8988T (cell line): ENCODE data around the gene MYADML2.
"Not testable (repeated sequence)": the region's sequence is repeated elsewhere in the genome, so short reads cannot be mapped to it uniquely, and the experiment has no call there.

Experiments used
- DNase-seq: peaks from one replicate; pipeline ENCODE4 v3.0.0; 2011

MYADML2 gene

DNA sequence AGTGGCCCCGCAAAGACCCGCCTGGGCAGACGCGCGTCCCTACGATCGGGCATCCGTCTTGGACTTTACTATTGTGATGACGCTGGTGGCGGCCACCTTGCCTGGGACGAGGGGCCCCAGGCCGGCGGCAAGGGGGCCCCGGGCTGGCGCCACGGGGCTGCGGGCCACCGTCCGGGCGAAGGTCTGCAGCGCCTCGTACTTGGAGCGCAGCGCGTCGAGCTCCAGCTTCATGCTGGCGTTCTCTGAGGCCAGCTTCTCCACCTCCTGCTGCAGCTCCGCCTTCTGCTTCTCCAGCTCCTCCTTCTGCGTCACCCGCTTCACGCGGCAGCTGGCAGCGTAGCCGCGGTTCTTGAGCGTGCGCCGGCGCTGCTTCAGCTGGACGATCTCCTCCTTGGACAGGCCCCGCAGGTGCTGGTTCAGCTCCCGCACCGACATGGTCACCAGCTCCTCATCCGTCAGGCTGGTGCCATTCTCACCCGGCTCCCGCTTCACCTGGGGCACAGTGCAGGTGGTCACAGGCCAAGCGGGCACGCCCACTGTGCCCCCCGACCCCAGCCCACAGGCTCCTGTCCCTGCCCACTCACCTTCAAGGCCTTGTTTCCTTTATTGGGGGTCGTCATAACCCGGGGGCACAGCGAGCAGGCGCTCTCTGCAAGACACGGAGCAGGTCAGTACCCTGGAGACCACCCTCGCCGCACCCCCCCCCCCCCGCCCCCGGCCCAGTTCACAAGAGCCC, 24.3 kb downstream of the MYADML2 start:
- DNase-seq = no peak

DNA sequence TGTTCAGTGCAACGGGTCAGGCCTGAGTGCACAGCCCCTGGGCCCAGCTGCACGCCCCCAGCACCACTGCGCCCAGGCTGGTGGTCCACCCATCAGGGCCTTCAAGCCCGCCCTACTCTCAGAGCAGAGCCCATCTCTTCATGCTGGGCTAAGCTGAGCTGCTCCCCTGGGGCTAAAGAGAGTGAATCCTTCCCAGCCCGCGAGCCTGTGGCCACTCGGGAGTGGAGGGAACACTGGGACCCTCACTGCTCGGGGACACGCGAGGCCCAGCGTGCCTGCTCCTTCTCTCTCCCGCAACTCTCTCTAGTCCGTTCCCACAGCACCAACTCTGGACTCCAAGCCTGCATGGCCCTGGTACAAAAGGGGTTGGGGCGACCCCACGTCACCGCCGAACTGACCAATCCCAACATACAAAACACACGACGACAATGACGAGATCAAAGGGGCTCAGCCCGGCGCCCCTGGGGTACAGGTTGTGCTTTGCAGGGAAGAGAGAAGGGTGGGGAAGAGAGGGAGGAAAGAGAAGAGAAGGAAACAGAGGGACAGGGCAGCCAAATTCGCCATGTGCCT, 25.0 kb downstream of the MYADML2 start:
- DNase-seq = no peak

DNA sequence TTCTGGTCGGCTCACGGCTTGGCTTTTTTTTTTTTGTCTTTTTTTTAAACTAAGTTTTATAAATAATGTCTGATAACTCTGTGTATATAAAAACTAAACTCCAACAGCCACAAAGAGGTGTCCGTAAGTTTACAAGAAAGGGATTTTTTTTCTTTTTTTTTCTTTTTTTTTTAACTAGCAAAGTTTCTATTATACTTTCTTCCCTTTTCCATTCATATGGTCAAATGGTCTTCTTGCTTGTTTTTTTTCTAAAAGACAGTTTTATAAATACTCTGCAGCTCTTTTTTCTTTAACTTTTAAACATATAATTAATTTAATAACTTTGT, 25.5 kb downstream of the MYADML2 start:
- DNase-seq = no peak

DNA sequence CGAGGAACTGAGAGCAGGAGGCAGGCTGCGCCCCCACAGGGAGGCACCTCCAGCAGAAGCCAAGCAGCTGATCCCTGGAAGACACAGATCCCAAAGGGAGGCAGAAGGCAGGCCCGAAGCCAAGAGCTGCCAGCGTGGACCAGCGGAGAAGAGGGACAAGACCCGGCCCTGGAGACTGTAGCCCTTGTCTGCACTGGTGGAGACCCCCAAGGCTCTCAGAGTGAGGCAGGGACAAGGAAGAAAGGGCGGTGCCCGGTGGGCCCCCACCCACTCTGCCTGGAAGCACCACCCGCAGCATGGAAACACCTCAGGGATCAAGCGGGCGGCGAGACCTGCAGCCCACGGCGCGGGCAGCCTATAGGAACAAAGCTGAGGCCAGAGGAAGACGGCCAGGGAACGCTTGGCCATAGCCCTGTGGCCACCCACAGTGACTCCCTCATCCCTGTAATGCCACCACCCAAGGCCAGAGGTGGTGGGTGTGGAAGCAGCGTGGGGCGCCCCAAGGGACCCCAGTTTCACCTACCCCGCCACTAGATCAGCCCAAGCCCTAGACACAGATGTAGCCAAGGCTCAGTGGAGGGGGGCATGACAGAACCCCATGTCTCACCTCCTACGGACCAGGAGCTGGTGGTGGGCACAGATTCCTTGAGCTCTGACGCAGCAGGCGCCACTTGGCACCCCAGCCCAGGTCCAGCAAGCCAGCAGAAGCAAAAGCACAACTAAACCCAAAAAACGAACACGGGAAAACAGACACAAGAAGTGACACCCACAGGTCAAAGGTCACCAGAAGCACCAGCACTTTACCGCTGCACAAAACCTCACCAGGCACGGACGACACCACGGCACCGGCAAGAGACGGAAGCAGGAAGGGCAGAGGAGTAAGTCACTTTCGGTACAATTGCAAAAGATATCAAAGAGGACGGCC, 26.2 kb downstream of the MYADML2 start:
- DNase-seq = no peak

DNA sequence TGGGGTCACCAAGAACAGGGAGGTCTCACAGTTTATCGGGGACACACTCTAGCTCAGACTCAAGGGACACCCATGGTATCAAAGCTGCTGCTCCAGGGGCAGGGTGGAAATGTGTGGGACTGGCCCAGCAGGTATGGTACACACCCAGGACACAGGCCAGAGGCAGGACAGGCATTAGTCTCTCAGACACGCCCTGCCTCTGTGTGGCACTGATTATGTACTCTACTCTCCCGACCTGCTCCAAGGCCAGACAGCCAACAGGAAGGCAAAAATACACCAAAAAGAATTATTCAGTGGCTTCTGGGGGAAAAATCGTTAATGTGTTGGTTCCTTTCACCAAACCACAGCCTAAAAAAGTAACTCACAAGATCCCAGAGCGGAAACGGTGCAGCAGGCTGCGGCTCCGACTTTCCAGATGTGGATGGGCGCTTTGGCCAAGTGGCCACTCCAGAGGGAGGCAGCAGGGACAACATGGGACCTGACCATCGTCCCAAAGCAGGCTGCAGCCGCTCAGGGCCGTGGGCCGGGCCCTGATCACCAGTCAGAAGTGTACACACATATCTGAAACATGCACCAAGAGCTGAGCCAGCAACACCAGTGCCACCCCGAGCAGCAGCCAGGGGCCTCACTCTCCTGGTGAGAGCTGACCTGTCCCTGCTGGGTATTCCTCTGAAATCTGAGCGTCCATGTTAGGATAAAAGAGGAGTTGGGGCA, 28.0 kb downstream of the MYADML2 start:
- DNase-seq = no peak

DNA sequence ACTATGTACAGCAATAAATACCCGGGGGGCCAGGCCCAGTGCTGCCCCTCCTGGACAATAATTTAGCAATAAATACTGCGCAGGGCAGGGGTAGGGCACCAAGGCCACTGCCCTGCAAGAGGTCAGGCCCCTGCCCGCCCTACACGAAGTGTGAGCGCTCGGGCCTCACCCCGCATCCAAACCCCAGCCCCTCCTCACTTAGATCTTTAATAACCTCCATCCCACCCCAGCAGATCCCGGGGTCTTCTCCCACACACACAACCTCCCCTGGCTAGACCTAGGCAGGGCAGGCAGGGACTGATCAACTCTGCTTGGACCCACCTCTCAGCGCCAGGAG, 28.7 kb downstream of the MYADML2 start:
- not testable (repeated sequence) for DNase-seq

DNA sequence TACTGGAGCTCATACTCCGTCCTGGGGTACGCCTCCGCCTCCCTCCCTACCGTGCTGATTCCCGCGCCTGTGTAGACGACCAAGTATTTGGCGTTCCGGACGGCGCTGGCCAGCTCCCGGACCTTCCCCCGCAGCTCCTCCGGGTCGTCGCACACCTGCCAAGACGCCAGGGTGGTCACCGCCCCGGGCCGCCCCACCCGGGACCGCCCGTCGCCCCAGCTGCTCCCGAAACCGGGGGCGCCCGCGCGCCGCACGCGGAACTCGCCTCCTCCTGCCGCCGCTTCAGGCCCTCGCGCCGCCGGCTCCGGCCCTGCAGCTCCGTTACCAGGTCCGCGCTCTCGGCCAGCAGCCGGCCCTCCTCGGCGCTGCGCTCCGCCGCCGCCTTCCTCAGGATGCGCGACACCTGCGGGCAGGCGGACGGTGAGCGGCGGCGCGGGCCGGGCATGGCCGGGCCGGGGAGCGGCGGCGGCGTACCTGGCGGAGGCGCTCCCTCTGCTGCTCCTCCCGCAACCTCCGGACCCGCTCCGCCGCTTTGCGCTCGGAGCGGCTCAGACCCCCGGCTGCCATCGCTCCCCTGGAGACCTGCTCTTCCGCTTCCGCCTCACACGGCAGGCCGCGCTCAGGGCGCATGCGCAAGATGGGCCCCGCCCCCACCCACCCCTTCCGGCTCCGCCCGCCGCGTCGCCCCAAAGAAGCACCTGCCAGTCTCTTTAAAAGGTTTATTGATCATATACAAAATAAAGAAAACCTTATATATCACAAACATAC, 29.3 kb downstream of the MYADML2 start, which contains the start of gene SIRT7:
Gene SIRT7 (minus strand): TSS at position 612 of the 768 bp plus-strand sequence. CDS start 45 bp downstream, at position 567.
- peak; percentile 97 for DNase-seq

DNA sequence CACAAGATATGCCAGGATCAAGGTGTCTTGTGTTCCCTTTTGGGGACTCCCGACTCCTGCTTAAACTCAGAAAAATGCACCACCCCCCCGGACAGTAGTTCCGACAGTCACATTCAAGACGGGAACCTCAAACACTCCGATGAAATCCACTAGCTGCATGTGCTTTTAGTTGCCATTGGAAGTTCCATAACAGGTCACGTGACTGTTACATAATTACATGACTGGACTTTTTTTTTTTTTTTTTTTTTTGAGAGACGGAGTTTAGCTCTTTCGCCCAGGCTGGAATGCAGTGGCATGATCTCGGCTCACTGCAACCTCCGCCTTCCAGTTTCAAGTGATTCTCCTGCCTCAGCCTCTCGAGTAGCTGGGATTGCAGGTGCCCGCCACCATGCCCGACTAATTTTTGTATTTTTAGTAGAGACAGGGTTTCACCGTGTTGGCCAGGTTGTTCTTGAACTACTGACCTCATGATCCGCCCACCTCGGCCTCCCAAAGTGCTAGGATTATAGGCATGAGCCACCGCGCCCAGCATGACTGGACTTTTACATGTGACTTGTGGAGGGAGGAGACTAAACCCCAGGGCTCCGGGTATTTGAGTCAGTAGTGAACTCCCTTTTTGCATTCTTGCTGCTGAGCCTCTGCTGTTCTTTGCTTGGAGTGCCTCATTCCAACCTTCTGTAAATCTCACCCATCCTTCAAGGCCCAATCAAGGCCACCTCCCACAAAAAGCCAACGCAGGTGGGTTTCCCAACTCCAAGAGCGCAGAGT, 30.6 kb downstream of the MYADML2 start:
- DNase-seq = no peak

DNA sequence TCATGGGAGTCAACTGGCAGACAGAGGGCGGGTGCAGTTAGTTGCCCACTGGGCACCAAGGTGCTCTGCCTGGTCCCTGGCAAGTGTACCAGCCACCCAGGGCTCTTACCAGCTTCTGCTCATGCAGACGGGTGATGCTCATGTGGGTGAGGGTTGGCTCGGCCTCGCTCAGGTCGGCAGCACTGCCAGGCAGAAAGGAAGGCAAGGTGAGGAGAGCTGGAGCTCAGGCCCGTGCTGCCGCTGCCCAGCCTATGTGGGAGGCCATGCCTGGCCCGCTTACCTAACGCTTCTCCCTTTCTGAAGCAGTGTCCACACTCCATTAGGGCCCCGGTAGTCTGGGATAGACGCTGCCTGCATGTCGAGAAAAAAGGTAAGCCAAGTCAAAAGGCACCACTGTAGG, 31.7 kb downstream of the MYADML2 start:
- no peak for DNase-seq

DNA sequence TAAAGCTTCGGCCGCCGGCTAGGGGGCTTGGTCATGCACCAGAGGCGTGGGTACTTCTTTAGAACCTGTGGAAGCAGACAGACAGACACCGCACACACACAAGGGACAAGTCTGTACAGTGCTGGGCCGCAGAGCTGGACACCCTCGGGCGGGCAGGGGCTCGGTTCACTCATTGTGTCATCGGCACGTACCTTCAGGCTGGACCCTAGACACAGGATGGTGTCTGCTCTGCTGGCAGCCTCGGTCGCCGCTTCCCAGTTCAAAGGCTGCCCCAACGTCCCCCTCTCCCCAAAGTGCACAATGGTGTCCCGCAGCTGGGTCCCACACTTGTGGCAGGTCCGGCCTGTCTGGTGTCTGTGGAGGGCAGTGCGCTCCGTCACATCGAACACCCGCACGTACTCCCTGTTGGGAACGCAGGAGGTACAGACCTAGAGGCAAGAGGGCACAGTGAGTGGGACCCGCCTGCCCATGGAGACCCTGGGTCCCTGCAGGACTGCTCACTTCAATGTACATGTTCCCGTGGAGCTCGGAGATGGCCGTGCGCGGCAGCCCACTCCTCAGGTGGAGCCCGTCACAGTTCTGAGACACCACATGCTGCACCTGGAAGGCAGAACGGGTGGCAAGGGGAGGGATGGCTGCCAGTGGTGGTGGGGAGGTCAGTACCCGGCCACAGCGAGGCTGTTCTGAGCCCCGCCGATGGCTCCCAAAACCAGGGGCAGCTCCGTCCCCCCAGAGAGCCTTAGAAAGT, 32.8 kb downstream of the MYADML2 start:
- DNase-seq = no peak

DNA sequence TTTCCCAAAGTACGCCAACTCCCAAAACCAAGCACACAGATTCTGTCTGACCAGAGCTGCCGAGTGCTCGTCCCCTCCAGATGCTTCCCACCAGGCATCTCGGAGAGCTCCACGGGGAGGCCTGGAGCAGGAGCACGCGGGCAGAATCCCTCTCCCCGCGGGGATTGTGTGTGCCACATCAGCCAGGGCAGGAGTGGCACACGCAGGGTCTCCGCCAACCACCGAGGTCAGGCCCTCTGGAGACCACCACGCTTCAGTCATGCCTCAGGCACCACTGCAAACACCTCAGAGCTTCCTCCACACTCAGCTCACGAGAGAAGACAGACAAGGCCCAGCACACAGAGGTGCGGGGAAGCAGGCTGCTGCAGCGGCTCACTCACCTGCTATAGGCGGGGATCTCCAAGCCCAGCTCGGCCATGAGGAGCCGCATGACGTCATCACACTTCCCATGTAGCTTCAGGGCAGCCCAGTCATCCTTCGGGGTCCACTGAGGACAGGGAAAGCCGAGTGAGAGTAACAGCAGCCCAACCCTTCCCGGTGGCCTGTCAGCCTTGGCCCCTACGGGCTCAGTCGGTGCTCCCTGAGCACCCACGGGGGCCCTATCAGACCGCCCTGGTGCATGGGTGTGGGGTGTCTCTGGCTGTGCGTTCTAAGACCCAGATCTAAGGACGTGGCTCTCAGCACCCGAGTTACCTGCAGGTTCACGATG, 33.5 kb downstream of the MYADML2 start:
- no peak for DNase-seq

DNA sequence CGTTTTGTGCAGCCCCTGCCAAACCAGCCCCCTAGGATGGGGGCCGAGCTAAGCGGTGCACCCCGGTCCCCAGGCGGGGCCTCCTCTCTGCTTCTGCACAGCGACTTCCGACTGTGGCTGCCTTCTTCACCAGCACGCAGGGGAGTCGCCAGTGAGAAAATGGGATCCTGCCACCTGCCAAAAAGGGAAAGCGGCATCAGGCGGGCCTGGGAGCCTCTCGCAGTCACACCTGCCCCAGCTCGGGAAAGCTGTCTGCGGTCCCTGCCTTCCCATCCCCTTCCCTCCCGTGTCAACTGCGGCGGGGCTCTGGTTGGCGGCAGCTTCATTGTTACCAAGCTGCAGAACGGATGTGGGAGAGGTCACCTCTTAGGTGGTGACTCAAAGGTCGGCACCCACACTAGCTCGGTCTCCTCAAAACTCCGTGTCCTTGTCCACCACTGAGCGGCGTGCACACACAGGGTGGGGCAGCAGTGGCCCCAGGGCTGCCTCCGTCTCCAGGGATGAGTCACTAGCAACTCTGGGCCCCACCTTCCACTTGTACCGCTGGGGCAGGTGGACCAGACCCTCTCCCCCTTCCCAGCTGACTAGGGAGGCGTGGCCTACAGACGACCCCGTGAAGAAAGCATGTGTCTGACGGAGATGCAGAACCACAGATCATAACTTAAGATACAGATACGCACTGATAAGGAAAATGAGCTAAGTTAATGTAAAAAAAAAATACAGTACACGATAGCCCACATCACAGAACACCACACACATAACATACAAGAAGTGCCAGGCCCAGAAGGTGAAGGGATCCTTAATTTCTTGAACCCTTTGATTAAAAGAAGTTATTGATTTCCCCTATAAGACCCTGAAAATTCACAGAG, 34.4 kb downstream of the MYADML2 start:
- no peak for DNase-seq

DNA sequence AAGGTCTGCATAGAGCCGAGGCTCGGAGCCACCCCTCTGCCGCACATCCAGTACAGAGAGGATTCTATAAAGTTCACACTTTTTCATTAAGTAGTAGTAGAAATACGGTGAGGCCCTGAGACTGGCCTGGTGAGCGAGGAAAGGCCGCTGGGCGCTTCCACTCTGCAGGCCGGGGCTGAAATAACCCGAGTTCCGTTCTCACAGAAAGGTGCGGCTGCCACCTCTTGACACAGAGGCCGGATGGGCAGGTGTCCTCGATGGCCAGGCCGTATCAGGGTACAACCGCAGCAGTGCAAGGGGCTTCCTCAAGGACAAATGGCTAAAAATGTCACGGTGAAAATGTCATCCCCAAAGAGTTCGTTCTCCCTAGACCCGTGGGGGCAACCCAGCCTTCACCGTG, 35.1 kb downstream of the MYADML2 start:
- no peak for DNase-seq

DNA sequence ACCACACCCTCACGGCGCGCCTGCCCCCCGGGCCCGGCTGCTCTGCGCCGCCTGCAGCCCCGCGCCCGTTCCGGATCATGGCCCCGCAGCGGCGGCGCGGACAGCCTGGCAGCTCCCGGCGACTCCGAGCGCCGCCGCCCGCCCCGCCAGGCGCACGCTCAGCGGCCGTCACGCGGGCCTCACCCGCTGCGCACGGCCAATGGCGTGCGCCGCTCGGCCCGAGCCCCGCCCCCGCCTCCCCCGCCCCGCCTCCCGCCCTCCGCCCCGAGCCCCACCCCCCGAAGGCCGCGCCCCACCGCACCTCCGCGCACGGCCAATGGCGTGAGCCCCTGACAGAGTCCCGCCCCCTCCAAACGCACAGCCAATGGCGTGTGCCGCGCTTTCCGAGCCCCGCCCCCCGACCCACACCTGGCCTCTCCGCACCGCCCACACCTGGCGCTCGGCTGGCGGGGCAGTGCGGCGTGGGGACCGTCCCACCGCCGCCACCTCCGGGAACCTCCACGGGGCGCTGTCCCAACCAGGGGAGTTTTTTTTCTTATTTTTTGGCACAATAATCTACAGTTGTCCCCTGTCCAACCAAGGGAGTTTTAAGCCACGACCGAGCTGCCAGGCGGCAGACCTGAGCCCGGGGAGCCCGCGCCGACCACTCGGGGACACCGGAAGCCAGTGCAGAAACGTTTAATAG, 35.6 kb downstream of the MYADML2 start, which contains the start of gene PCYT2:
Gene PCYT2 (minus strand): TSS at position 123 of the 685 bp plus-strand sequence. CDS start 44 bp downstream, at position 79.
- peak; percentile 97 for DNase-seq

DNA sequence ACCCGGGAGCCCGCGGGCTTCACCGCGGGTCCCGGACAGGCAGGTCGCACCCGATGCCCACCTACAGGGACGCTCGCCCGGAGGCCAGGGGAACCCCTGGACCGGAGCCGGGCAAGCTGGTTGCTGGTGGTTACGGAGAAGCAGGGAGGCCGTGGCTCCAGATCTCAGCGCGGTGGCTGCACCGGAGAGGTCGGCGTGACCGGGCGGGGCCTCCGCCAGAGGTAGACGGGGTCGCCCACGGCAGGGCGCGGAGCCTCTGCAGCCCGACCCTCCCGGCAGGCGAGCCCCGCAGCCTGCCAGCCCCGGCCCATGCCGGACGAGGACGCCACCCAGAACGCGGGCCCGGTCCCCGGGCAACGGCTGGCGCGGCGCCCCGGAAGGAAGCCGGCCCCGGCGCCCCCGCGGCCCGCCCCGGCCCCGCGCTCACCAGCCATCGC, 36.2 kb downstream of the MYADML2 start:
- DNase-seq = no peak

DNA sequence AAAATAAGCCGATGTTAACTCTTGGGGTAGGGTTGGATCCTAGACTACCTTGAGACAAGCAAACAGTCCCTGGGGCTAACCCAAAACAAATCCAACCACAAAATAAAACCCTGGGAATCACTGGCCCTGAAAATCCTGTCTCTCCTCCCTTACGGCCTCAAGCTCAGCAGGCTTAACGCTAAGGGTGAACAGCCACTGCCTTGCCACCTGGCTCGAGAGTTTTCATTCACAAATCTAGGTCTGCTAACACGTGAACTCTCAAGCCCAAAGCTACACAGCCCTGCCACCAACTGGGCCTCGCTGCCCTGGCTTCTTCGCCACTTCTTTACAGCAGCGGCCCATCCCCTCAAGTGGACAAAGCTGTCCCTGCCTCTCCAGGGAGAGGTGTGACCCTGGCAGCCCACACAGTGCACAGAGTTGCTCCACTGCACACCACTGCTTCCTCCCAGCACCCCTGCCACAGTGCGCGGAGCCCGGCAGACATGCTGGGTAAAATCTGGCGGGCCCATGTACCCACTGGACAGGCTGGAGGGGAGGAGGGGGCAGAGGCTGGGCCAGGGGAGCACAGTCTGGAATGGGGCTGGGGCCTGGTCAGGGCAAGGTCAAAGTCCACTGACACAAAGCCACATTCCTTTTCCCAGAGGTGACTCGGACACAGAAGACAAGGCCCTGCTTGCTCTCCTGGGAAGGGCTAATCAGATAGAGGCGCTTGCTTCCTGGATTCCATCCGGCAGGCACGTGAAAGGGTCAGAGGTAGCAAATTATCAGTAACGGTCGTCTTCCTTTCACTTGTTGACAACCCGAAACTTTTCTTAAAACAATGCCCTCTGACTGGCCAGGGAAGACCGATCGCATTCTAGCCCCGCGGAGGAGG, 36.8 kb downstream of the MYADML2 start:
- DNase-seq = no peak

DNA sequence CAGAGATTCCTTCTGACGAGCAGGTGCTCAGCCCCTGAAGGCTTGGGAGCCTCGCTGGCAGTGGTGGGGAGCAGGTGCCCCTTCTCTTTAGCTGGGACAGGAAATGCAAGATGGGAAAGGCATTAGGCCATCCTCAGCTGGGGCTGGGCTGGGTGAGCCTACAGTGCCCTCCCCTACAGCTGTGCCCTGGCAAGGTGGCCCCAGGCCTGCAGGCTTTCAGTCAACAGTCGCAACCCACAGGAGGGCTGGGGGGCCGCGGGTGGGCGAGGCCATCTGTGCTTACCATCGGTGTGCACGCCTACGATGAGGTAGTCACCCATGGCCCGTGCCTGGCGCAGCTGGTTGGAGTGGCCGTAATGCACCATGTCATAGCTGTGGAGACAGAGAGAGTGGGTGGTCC, 37.8 kb downstream of the MYADML2 start:
- no peak for DNase-seq
